Peyer's patch (tissue), 4 donors: Measurements from ENCODE around the gene GLUD2.

ENCODE experiments used
- CTCF ChIP-seq, 6 experiments: fragments of 450-650 bp in 4 of 6; fragments of 200-600 bp in 2 of 6; sonication (generic) in 1 of 6; IDR thresholded peaks; one replicate each; pipeline ENCODE4 v1.5.1; 2017 to 2019; ENCODE audit warnings: antibody characterized with exemption in 6 of 6, mild to moderate bottlenecking in 3 of 6, moderate library complexity in 1 of 6
- POLR2A ChIP-seq, 2 donors: fragments of 450-650 bp; IDR thresholded peaks; one replicate each; pipeline ENCODE4 v1.5.1; 2017; ENCODE audit warnings: antibody characterized with exemption in 2 of 2, mild to moderate bottlenecking in 2 of 2, moderate library complexity in 2 of 2

GRCh38 chrX:121030083-121030482 is 17.3 kb upstream of the GLUD2 start:
- TF ChIP-seq CTCF (IDR thresholded peaks at IDR 0.05) (no peak), POLR2A (IDR thresholded peaks at IDR 0.05) (no peak)
